ENCODE results near the gene TMEM178B.
"Not testable (repeated sequence)": the region's sequence is repeated elsewhere in the genome, so short reads cannot be mapped to it uniquely, and the experiment has no call there.

Gene TMEM178B

GRCh38 chr7:141160246-141160860, 86.5 kb downstream of the TMEM178B start:
- TF ChIP-seq CTCF (IDR thresholded peaks at IDR 0.05; ENCODE audit: borderline replicate concordance, control extremely low read depth, extremely low read depth, insufficient read depth, missing control alignments), result no peak
- in situ Hi-C loops (cut with MboI; ENCODE audit: low sequenced_read_pairs, unreplicated experiment), result no loop called here
- DNase-seq (ENCODE audit: low spot score), result no peak

GRCh38 chr7:141161550-141162535, 88.0 kb downstream of the TMEM178B start:
- no peak for TF ChIP-seq CTCF (IDR thresholded peaks at IDR 0.05; ENCODE audit: borderline replicate concordance, control extremely low read depth, extremely low read depth, insufficient read depth, missing control alignments)
- no peak for DNase-seq (ENCODE audit: low spot score)
- in situ Hi-C loops (cut with MboI; ENCODE audit: low sequenced_read_pairs, unreplicated experiment), result no loop called here

GRCh38 chr7:141165521-141165920, 91.7 kb downstream of the TMEM178B start:
- in situ Hi-C loops (cut with MboI; ENCODE audit: low sequenced_read_pairs, unreplicated experiment), result no loop called here
- no peak for DNase-seq (ENCODE audit: low spot score)
- TF ChIP-seq CTCF (IDR thresholded peaks at IDR 0.05; ENCODE audit: borderline replicate concordance, control extremely low read depth, extremely low read depth, insufficient read depth, missing control alignments), result no peak

- DNase-seq (ENCODE audit: low spot score), result no peak
- TF ChIP-seq CTCF (IDR thresholded peaks at IDR 0.05; ENCODE audit: borderline replicate concordance, control extremely low read depth, extremely low read depth, insufficient read depth, missing control alignments), result no peak
- in situ Hi-C loops (cut with MboI; ENCODE audit: low sequenced_read_pairs, unreplicated experiment), result no loop called here
Measured at GRCh38 chr7:141166926-141167325, 93.1 kb downstream of the TMEM178B start.

- in situ Hi-C loops (cut with MboI; ENCODE audit: low sequenced_read_pairs, unreplicated experiment), result no loop called here
- DNase-seq (ENCODE audit: low spot score), result no peak
- TF ChIP-seq CTCF (IDR thresholded peaks at IDR 0.05; ENCODE audit: borderline replicate concordance, control extremely low read depth, extremely low read depth, insufficient read depth, missing control alignments), result no peak
Measured at GRCh38 chr7:141167381-141167964, 93.6 kb downstream of the TMEM178B start.

GRCh38 chr7:141169157-141169556, 95.3 kb downstream of the TMEM178B start:
- in situ Hi-C loops (cut with MboI; ENCODE audit: low sequenced_read_pairs, unreplicated experiment); DNase-seq (ENCODE audit: low spot score): not testable (repeated sequence)

GRCh38 chr7:141175728-141176127, 101.9 kb downstream of the TMEM178B start:
- in situ Hi-C loops (cut with MboI; ENCODE audit: low sequenced_read_pairs, unreplicated experiment), result not testable (repeated sequence)

GRCh38 chr7:141177120-141177519, 103.3 kb downstream of the TMEM178B start:
- in situ Hi-C loops (cut with MboI; ENCODE audit: low sequenced_read_pairs, unreplicated experiment); DNase-seq (ENCODE audit: low spot score): not testable (repeated sequence)

More at GRCh38 chr7:141175728-141176127, 101.9 kb downstream of the TMEM178B start:
- not testable (repeated sequence) for DNase-seq (ENCODE audit: low spot score)

Measured in GM13976 (cell line).